Measurements from ENCODE around the gene KCNG1. TPM values are rescaled to one million over a fixed set of nuclear protein-coding genes. Genes with fewer than 3 reads are reported as not detected.

KCNG1 gene
- polyA plus RNA-seq, 3 donors from 2014 or later, result not detected

Other genes with a start within 250 kb of the KCNG1 start
- 10 to 100 TPM; 19.1 to 29.1 (median 24.1) TPM for gene BCAS4, start 228.0 kb downstream of the KCNG1 start, polyA plus RNA-seq
- gene ADNP, start 91.7 kb downstream of the KCNG1 start, polyA plus RNA-seq, result 1 to 10 TPM; 3.0 to 8.4 (median 3.8) TPM
- gene DPM1, start 64.6 kb downstream of the KCNG1 start, polyA plus RNA-seq, result 10 to 100 TPM; 46.6 to 61.8 (median 52.8) TPM
- 1 to 10 TPM; 2.9 to 3.7 (median 3.1) TPM for gene MOCS3, start 64.3 kb downstream of the KCNG1 start, polyA plus RNA-seq